K562 (cell line): ENCODE data around the gene MCC. TPM values are rescaled to one million over a fixed set of nuclear protein-coding genes. Genes with fewer than 3 reads are reported as not detected.

Experiments
- ATAC-seq: fragments of 200-7000 bp; cut with Tn5 transposase; 3 replicates; pipeline ENCODE4 v1.9.1; 2020; ENCODE audit warnings: moderate library complexity
- BruUV-seq: library from RNA; stranded (reverse); fragments of 400-500 nt; replicated peaks from 2 replicates; lab custom pipeline; 2021; lab: Mats Ljungman, UMichigan
- CTCF ChIA-PET: fragments of 300-600 bp; formaldehyde crosslinking; extraction: SDS; loops from one replicate; lab custom pipeline; 2021; ENCODE audit warnings: low intra/inter-chr PET ratio; lab: Yijun Ruan, JAX
- POLR2A ChIA-PET: fragments of 300-600, 350-650 bp; sonication (Branson Sonifier 250); formaldehyde crosslinking; extraction: SDS; loops from one replicate; lab custom pipeline; 2021; ENCODE audit warnings: antibody characterized with exemption, inconsistent platforms; lab: Yijun Ruan, JAX
- DNase-seq, 4 experiments: peaks; one replicate each; pipeline versions ENCODE4 v3.0.0 to v3.0.0-alpha.2; 2011 to 2018; ENCODE audit warnings: low spot score in 3 of 4, mixed read lengths in 3 of 4; ENCODE audit errors: extremely low read depth in 1 of 4
- FAIRE-seq: peaks from 2 replicates; lab custom pipeline; 2011; peaks lifted over from hg19 to GRCh38; lab: Jason Lieb, UNC
- H2AFZ ChIP-seq: 2 replicates; pipeline ENCODE4 v1.6.0; 2011; ENCODE audit warnings: low read depth, low read length, control low read depth, inconsistent platforms
- H3K27ac ChIP-seq: fragments of 200-600 bp; 3 replicates; pipeline ENCODE4 v1.8.0; 2011; ENCODE audit warnings: low read depth, mild to moderate bottlenecking, control low read depth, inconsistent platforms, low read length, moderate library complexity, mixed read lengths; ENCODE audit errors: extremely low read depth
- H3K27me3 ChIP-seq, 2 experiments: fragments of 300-600 bp in 1 of 2; 2 replicates in 1 of 2; 3 replicates in 1 of 2; pipeline versions ENCODE4 v1.6.0 to v1.8.0; 2011; ENCODE audit warnings: inconsistent platforms in 2 of 2, low read length in 2 of 2, mild to moderate bottlenecking in 1 of 2, mixed read lengths in 1 of 2, moderate library complexity in 1 of 2; ENCODE audit not compliant: control insufficient read depth in 2 of 2, insufficient read depth in 2 of 2
- H3K36me3 ChIP-seq: fragments of 300-600 bp; 3 replicates; pipeline ENCODE4 v1.8.0; 2011; ENCODE audit warnings: mild to moderate bottlenecking, low read length, inconsistent platforms; ENCODE audit not compliant: control insufficient read depth, insufficient read depth
- H3K4me1 ChIP-seq, 2 experiments: fragments of 200-600 bp in 1 of 2; replicated peaks in 1 of 2; 2 replicates in 1 of 2; 3 replicates in 1 of 2; pipeline versions ENCODE4 v1.5.1 to v1.8.0; 2011; ENCODE audit warnings: inconsistent platforms in 2 of 2, low read length in 2 of 2, mild to moderate bottlenecking in 1 of 2, mixed read lengths in 1 of 2, moderate library complexity in 1 of 2; ENCODE audit not compliant: control insufficient read depth in 2 of 2, insufficient read depth in 2 of 2
- H3K4me2 ChIP-seq: 2 replicates; pipeline ENCODE4 v1.6.1; 2011; ENCODE audit warnings: low read length, control low read depth, inconsistent platforms, mixed read lengths; ENCODE audit not compliant: insufficient read depth
- H3K4me3 ChIP-seq: fragments of 200-600 bp; sonication (generic), shearing (Covaris generic); 2 replicates; pipeline ENCODE4 v1.5.1; 2016; ENCODE audit warnings: control low read depth, inconsistent platforms
- H3K79me2 ChIP-seq: fragments of 200-600 bp; 3 replicates; pipeline ENCODE4 v1.8.0; 2011; ENCODE audit warnings: low read length, inconsistent platforms; ENCODE audit not compliant: control insufficient read depth, insufficient read depth
- H3K9ac ChIP-seq, 2 experiments: 2 replicates each; pipeline versions ENCODE4 v1.6.0 to v1.6.1; 2011; ENCODE audit warnings: low read depth in 2 of 2, low read length in 2 of 2, control low read depth in 1 of 2, inconsistent platforms in 1 of 2, mild to moderate bottlenecking in 1 of 2, mixed read lengths in 1 of 2; ENCODE audit not compliant: insufficient read depth in 1 of 2
- H3K9me1 ChIP-seq: one replicate; pipeline ENCODE4 v1.6.0; 2011; ENCODE audit warnings: inconsistent platforms, mild to moderate bottlenecking, low read length, moderate library complexity; ENCODE audit not compliant: control insufficient read depth, insufficient read depth
- H3K9me3 ChIP-seq: replicated peaks from 2 replicates; pipeline ENCODE4 v1.5.1; 2011; ENCODE audit warnings: low read depth, low read length, inconsistent platforms; ENCODE audit not compliant: control insufficient read depth, insufficient read depth
- H4K20me1 ChIP-seq: replicated peaks from 2 replicates; pipeline ENCODE4 v1.6.1; 2011; ENCODE audit warnings: low read length, inconsistent platforms, mixed read lengths; ENCODE audit not compliant: control insufficient read depth, insufficient read depth
- BRF1 ChIP-seq: IDR thresholded peaks from 3 replicates; pipeline ENCODE4 v1.6.1; 2011; ENCODE audit warnings: borderline replicate concordance, mild to moderate bottlenecking; ENCODE audit not compliant: insufficient read length; ENCODE audit errors: extremely low read depth
- C11orf30 ChIP-seq: fragments of 450-650 bp; IDR thresholded peaks from 2 replicates; pipeline ENCODE4 v1.6.1; 2016; ENCODE audit warnings: low read depth, mild to moderate bottlenecking
- DACH1 ChIP-seq: fragments of 450-650 bp; IDR thresholded peaks from 2 replicates; pipeline ENCODE4 v1.6.1; 2018; ENCODE audit not compliant: partially characterized antibody
- FOXJ3 ChIP-seq: sonication (generic); formaldehyde crosslinking; IDR thresholded peaks from 2 replicates; pipeline ENCODE4 v1.4.0; 2020; ENCODE audit warnings: mild to moderate bottlenecking, missing genetic modification reagents
- MAFF ChIP-seq: IDR thresholded peaks from 2 replicates; pipeline ENCODE4 v1.6.1; 2012; ENCODE audit warnings: low read length, improper control_type of control experiment
- MAFG ChIP-seq: fragments of 450-650 bp; conservative IDR thresholded peaks from 2 replicates; pipeline ENCODE4 v1.6.1; 2016; ENCODE audit warnings: missing genetic modification characterization, missing compliant biosample characterization
- NFE2 ChIP-seq: IDR thresholded peaks from 2 replicates; pipeline ENCODE4 v1.6.1; 2014; ENCODE audit warnings: antibody characterized with exemption, low read depth
- NFE2L1 ChIP-seq: fragments of 450-650 bp; IDR thresholded peaks from 2 replicates; pipeline ENCODE4 v1.6.1; 2016; ENCODE audit warnings: missing genetic modification characterization, low read depth, mild to moderate bottlenecking, missing compliant biosample characterization, moderate library complexity, borderline replicate concordance
- PRPF4 ChIP-seq: fragments of 200-400 bp; formaldehyde crosslinking; IDR thresholded peaks from one replicate; pipeline ENCODE4 v1.6.1; 2017; ENCODE audit warnings: low read length, low read depth, mild to moderate bottlenecking; ENCODE audit not compliant: insufficient read depth, poor library complexity, severe bottlenecking
- ZNF316 ChIP-seq: fragments of 450-650 bp; IDR thresholded peaks from 2 replicates; pipeline ENCODE4 v1.6.1; 2016
- WGBS: fragments of 100-300 bp; shearing (Covaris generic); methylation state at CpG from one replicate; pipeline ENCODE4 v1.1.6; 2016; ENCODE audit warnings: low coverage, mixed read lengths; ENCODE audit not compliant: insufficient coverage; ENCODE audit errors: missing lambda C conversion rate; 5-methylcytosine and 5-hydroxymethylcytosine counted together
- in situ Hi-C: fragments of 300-500 bp; cut with MboI; formaldehyde crosslinking; loops from 4 replicates; pipeline ENCODE4 v1.15.0; 2018; ENCODE audit warnings: inconsistent platforms, mixed read lengths
- intact Hi-C: fragments of 100-400 bp; cut with micrococcal nuclease; formaldehyde crosslinking; loops from 2 replicates; pipeline ENCODE4 v1.14.2; 2022
- polyA plus RNA-seq, 8 experiments: library from polyadenylated mRNA; depleted of rRNA in 4 of 8; stranded (reverse) in 5 of 8; unstranded in 3 of 8; fragments of >200 nt; fragmentation: Nextera tagmentation in 2 of 8; fragmentation: Illumina TruSeq in 1 of 8; extraction: Ambion mirVana in 2 of 8; extraction: Trizol in 1 of 8; gene quantifications; 2 replicates each; pipeline versions ENCODE4 v1.2.1 to v1.2.3, GENCODE V29; 2011 to 2014; ENCODE audit warnings: inconsistent platforms in 1 of 8, missing spikeins in 1 of 8
- total RNA-seq, 7 experiments: library from RNA; depleted of rRNA in 6 of 7; stranded (reverse); fragments of >200 nt in 6 of 7; fragmentation: Illumina TruSeq in 2 of 7; extraction: Trizol in 2 of 7; gene quantifications; 2 replicates each; pipeline versions ENCODE4 v1.2.1 to v1.2.3, GENCODE V29; 2011 to 2021; ENCODE audit warnings: low replicate concordance in 1 of 7
- TF ChIP-seq, protein P1 (sequence below): fragments of 250-450 bp; sonication (Bioruptor Pico); IDR thresholded peaks from 2 replicates; pipeline ENCODE4 v1.8.0; 2021; ENCODE audit warnings: mild to moderate bottlenecking, moderate library complexity
- TF ChIP-seq, protein P2 (sequence below): sonication (generic); formaldehyde crosslinking; IDR thresholded peaks from 2 replicates; pipeline ENCODE4 v1.8.0; 2022; ENCODE audit warnings: mild to moderate bottlenecking, missing genetic modification reagents

Gene MCC
- total and polyA plus RNA-seq, 9 of the 15 experiments (the other 6 are each of a cell fraction or from before 2014, with no cell fraction given), result 0.04 to 0.24 (median 0.06) TPM; not detected in 1

DNA sequence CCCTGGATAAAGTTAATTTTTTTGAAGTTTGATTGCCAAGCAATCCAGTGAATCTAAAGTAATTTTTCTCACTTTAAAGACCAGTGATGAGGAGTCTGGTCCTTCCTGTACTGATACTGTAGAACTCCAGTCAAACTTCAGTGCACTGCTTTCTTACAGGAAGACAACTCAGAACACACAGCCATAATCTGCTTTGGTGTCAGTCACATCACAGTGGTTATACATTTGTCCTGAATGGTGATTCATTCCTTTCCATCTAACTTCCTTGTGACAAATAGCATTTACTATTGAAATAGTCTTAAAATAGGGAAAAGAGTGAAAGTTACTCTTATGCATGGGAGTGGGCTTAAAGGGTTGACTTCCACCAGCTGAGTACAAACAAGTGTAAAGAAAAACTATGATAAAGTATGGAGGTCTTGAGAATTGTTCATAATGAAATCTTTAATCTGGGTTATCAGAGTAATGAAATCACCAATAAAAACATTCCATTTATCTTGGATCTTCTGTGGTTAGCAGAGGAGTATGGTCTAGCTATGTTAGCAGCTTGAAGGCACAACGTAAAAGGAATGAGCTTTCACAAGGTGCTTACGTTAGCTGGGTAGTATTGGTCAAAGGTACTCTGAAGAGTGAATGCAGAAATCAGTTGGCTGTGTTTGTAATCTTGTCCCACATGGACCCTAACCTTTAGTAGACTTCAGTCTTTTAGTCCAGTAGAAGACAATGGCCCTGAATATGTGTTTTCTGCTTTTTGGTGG lies 470.2 kb downstream of the MCC start:
- FAIRE-seq (no peak), DNase-seq (no peak), ATAC-seq (0 out of 3 replicates have a peak, but pooled peaks have one; percentile 17)
- Histone ChIP-seq H3K27ac (no peak overlapping the region), H2AFZ (no peak overlapping the region), H3K9ac (no peak overlapping the region), H3K9me1 (no peaks in the 10 kb centered on the region), H4K20me1 (no peaks in the 10 kb centered on the region), H3K4me1 (no peaks in the 10 kb centered on the region), H3K27me3 (no peaks in the 10 kb centered on the region), H3K4me2 (no peak overlapping the region), H3K79me2 (no peaks in the 10 kb centered on the region), H3K4me3 (no peak overlapping the region), H3K36me3 (peaks cover 85% of the 10 kb centered on the region), H3K9me3 (no peaks in the 10 kb centered on the region)
- in situ Hi-C loops (no loop called here), intact Hi-C loops (no loop called here)
- 92% methylated on average over 2 of the region's 2 CpGs for WGBS
- ChIA-PET CTCF (no interaction called here), POLR2A (interaction anchor here (0.9 kb wide), 1 partner anchor 13 kb away, joined by 3 read pairs; no protein-coding TSS in a partner anchor)
- no TSS peak for BruUV-seq
- no peak for TF ChIP-seq PRPF4
- TF ChIP-seq BRF1, result no peak
- no peak for TF ChIP-seq FOXJ3 (CRISPR knock-in tag)

DNA sequence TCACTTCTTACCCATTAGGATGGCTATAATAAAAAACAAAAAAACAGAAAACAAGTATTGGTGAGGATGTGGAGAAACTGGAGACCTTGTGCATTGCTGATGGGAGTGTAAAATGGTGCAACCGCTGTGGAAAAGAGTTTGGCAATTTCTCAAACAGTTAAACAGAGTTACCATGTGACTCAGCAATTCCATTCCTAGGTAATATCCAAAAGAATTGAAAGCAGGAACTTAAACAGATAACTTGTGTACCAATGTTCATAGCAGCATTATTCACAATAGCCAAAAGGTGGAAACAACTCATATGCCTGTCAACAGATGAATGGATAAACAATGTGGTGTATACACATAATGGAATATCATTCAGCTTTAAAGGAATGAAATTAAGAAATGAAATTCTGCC lies 482.8 kb downstream of the MCC start:
- Histone ChIP-seq H3K79me2 (peaks cover 1% of the 10 kb centered on the region; the same call in 1 of the 3 replicates), H3K9ac (no peak overlapping the region), H3K9me1 (no peaks in the 10 kb centered on the region), H4K20me1 (no peaks in the 10 kb centered on the region), H3K4me2 (no peak overlapping the region), H2AFZ (no peak overlapping the region), H3K27ac (no peak overlapping the region), H3K36me3 (peaks cover 85% of the 10 kb centered on the region), H3K4me3 (no peak overlapping the region), H3K4me1 (no peaks in the 10 kb centered on the region), H3K27me3 (no peaks in the 10 kb centered on the region), H3K9me3 (no peaks in the 10 kb centered on the region)
- TF ChIP-seq DACH1, result peak; percentile 57
- TF ChIP-seq, protein P1, sequence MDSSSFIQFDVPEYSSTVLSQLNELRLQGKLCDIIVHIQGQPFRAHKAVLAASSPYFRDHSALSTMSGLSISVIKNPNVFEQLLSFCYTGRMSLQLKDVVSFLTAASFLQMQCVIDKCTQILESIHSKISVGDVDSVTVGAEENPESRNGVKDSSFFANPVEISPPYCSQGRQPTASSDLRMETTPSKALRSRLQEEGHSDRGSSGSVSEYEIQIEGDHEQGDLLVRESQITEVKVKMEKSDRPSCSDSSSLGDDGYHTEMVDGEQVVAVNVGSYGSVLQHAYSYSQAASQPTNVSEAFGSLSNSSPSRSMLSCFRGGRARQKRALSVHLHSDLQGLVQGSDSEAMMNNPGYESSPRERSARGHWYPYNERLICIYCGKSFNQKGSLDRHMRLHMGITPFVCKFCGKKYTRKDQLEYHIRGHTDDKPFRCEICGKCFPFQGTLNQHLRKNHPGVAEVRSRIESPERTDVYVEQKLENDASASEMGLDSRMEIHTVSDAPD (CRISPR knock-in tag), result no peak
- peak; percentile 78 for TF ChIP-seq MAFG (tag)
- peak; percentile 64 for TF ChIP-seq C11orf30
- TF ChIP-seq NFE2L1 (tag), result peak; percentile 24; the same call in 1 of the 2 replicates
- TF ChIP-seq NFE2, result peak; percentile 57; the same call in 1 of the 2 replicates
- TF ChIP-seq ZNF316, result peak; percentile 57
- peak; percentile 47; the same call in 1 of the 2 replicates for TF ChIP-seq MAFF
- TF ChIP-seq, protein P2, sequence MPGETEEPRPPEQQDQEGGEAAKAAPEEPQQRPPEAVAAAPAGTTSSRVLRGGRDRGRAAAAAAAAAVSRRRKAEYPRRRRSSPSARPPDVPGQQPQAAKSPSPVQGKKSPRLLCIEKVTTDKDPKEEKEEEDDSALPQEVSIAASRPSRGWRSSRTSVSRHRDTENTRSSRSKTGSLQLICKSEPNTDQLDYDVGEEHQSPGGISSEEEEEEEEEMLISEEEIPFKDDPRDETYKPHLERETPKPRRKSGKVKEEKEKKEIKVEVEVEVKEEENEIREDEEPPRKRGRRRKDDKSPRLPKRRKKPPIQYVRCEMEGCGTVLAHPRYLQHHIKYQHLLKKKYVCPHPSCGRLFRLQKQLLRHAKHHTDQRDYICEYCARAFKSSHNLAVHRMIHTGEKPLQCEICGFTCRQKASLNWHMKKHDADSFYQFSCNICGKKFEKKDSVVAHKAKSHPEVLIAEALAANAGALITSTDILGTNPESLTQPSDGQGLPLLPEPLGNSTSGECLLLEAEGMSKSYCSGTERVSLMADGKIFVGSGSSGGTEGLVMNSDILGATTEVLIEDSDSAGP (CRISPR knock-in tag), result no peak
- intact Hi-C loops, result no loop called here
- POLR2A ChIA-PET, result no interaction called here
- 81% methylated on average over 1 of the region's 1 CpG for WGBS
- DNase-seq, result no peak
- FAIRE-seq, result no peak
- CTCF ChIA-PET, result no interaction called here
- BruUV-seq, result no TSS peak
- in situ Hi-C loops, result no loop called here
- no peak for ATAC-seq
